IMR-90 (cell line): ENCODE data around the gene ATP11A. TPM values are rescaled to one million over a fixed set of nuclear protein-coding genes. Genes with fewer than 3 reads are reported as not detected.

Experiments
- ATAC-seq: fragments of 200-7000 bp; cut with Tn5 transposase; 2 replicates; pipeline ENCODE4 v1.9.1; 2020; ENCODE audit warnings: low read depth, mild to moderate bottlenecking, moderate library complexity
- BruUV-seq: library from RNA; stranded (reverse); fragments of 400-500 nt; replicated peaks from 2 replicates; lab custom pipeline; 2021; lab: Mats Ljungman, UMichigan
- CTCF ChIA-PET: fragments of 300-600 bp; formaldehyde crosslinking; extraction: SDS; loops from one replicate; lab custom pipeline; 2021; ENCODE audit warnings: antibody characterized with exemption; lab: Yijun Ruan, JAX
- POLR2A ChIA-PET: fragments of 300-600 bp; sonication (Branson Sonifier 250); formaldehyde crosslinking; loops from one replicate; lab custom pipeline; 2022; ENCODE audit warnings: antibody characterized with exemption; ENCODE audit not compliant: unreplicated experiment; lab: Charles Lee
- DNase-seq: peaks from one replicate; pipeline ENCODE4 v3.0.0; 2013
- H2AFZ ChIP-seq: replicated peaks from 2 replicates; pipeline ENCODE3; 2013; ENCODE audit warnings: low read length, mild to moderate bottlenecking; ENCODE audit not compliant: poor library complexity
- H2AK5ac ChIP-seq: 2 replicates; pipeline ENCODE4 v1.6.1; 2013; ENCODE audit warnings: low read depth, low read length, inconsistent platforms
- H2AK9ac ChIP-seq: replicated peaks from 2 replicates; pipeline ENCODE3; 2013; ENCODE audit warnings: mild to moderate bottlenecking, low read depth, low read length, moderate library complexity; ENCODE audit not compliant: poor library complexity
- H2BK120ac ChIP-seq: 2 replicates; pipeline ENCODE4 v1.6.1; 2013; ENCODE audit warnings: low read depth, low read length, inconsistent platforms
- H2BK15ac ChIP-seq: 3 replicates; pipeline ENCODE4 v1.6.1; 2013; ENCODE audit warnings: low read depth, low read length, inconsistent platforms
- H2BK20ac ChIP-seq: 2 replicates; pipeline ENCODE4 v1.6.1; 2013; ENCODE audit warnings: low read depth, mild to moderate bottlenecking, inconsistent platforms, low read length, moderate library complexity
- H2BK5ac ChIP-seq: 2 replicates; pipeline ENCODE4 v1.6.1; 2013; ENCODE audit warnings: mild to moderate bottlenecking, low read depth, low read length, inconsistent platforms; ENCODE audit not compliant: poor library complexity, severe bottlenecking
- H3K14ac ChIP-seq: replicated peaks from 2 replicates; pipeline ENCODE4 v1.6.1; 2013; ENCODE audit warnings: low read depth, low read length, inconsistent platforms
- H3K18ac ChIP-seq: 2 replicates; pipeline ENCODE4 v1.6.1; 2013; ENCODE audit warnings: low read depth, low read length, control low read depth
- H3K23ac ChIP-seq: 2 replicates; pipeline ENCODE4 v1.6.1; 2013; ENCODE audit warnings: low read depth, low read length, inconsistent platforms
- H3K27ac ChIP-seq: 2 replicates; pipeline ENCODE4 v1.5.1; 2013; ENCODE audit warnings: mild to moderate bottlenecking, control low read depth, low read length; ENCODE audit not compliant: insufficient read depth
- H3K27me3 ChIP-seq: 2 replicates; pipeline ENCODE4 v1.6.1; 2013; ENCODE audit warnings: low read length; ENCODE audit not compliant: control insufficient read depth, insufficient read depth
- H3K36me3 ChIP-seq: 2 replicates; pipeline ENCODE4 v1.6.1; 2013; ENCODE audit warnings: low read length, mixed read lengths; ENCODE audit not compliant: control insufficient read depth, insufficient read depth
- H3K4ac ChIP-seq: 2 replicates; pipeline ENCODE4 v1.6.1; 2013; ENCODE audit warnings: low read depth, low read length, inconsistent platforms
- H3K4me1 ChIP-seq: 2 replicates; pipeline ENCODE4 v1.6.1; 2013; ENCODE audit warnings: low read length, mixed read lengths; ENCODE audit not compliant: control insufficient read depth, insufficient read depth
- H3K4me2 ChIP-seq: 2 replicates; pipeline ENCODE4 v1.6.1; 2013; ENCODE audit warnings: low read depth, mild to moderate bottlenecking, control low read depth, low read length, moderate library complexity
- H3K4me3 ChIP-seq: 2 replicates; pipeline ENCODE4 v1.5.1; 2013; ENCODE audit warnings: low read depth, mild to moderate bottlenecking, control low read depth, low read length, moderate library complexity; ENCODE audit not compliant: insufficient read depth
- H3K56ac ChIP-seq: 2 replicates; pipeline ENCODE4 v1.6.1; 2013; ENCODE audit warnings: low read length, inconsistent platforms; ENCODE audit not compliant: insufficient read depth; ENCODE audit errors: extremely low read depth
- H3K79me1 ChIP-seq, 2 experiments: 2 replicates each; pipeline ENCODE4 v1.6.1; 2013; ENCODE audit warnings: low read length in 2 of 2, inconsistent platforms in 1 of 2, low read depth in 1 of 2
- H3K9ac ChIP-seq: 2 replicates; pipeline ENCODE4 v1.6.1; 2013; ENCODE audit warnings: low read depth, low read length, control low read depth
- H3K9me1 ChIP-seq: 2 replicates; pipeline ENCODE4 v1.6.1; 2013; ENCODE audit warnings: low read length, inconsistent platforms; ENCODE audit not compliant: insufficient read depth
- H3K9me3 ChIP-seq: 2 replicates; pipeline ENCODE4 v1.6.1; 2013; ENCODE audit warnings: low read length; ENCODE audit not compliant: control insufficient read depth, insufficient read depth
- H4K20me1 ChIP-seq: 2 replicates; pipeline ENCODE4 v1.6.1; 2013; ENCODE audit warnings: low read length, inconsistent platforms; ENCODE audit not compliant: insufficient read depth
- H4K5ac ChIP-seq: 2 replicates; pipeline ENCODE4 v1.6.1; 2013; ENCODE audit warnings: mild to moderate bottlenecking, low read depth, low read length, control low read depth
- H4K8ac ChIP-seq, 2 experiments: 2 replicates each; pipeline ENCODE4 v1.6.1; 2013; ENCODE audit warnings: low read depth in 2 of 2, low read length in 2 of 2, control low read depth in 1 of 2, inconsistent platforms in 1 of 2
- H4K91ac ChIP-seq: 2 replicates; pipeline ENCODE4 v1.6.1; 2013; ENCODE audit warnings: low read depth, low read length, inconsistent platforms; ENCODE audit not compliant: insufficient read depth
- BHLHE40 ChIP-seq: fragments of 150-350 bp; IDR thresholded peaks from 2 replicates; pipeline ENCODE4 v1.6.1; 2016; ENCODE audit warnings: mild to moderate bottlenecking, low read depth, low read length
- CEBPB ChIP-seq: IDR thresholded peaks from 2 replicates; pipeline ENCODE4 v1.6.1; 2012; ENCODE audit warnings: low read depth, low read length, improper control_type of control experiment
- MAFK ChIP-seq: IDR thresholded peaks from 2 replicates; pipeline ENCODE4 v1.6.1; 2012; ENCODE audit warnings: low read depth, low read length, improper control_type of control experiment
- MAZ ChIP-seq: IDR thresholded peaks from 2 replicates; pipeline ENCODE4 v1.6.1; 2012; ENCODE audit warnings: low read depth, mild to moderate bottlenecking, low read length, improper control_type of control experiment, moderate library complexity, borderline replicate concordance
- RCOR1 ChIP-seq: IDR thresholded peaks from 2 replicates; pipeline ENCODE4 v1.6.1; 2012; ENCODE audit warnings: mild to moderate bottlenecking, low read length, improper control_type of control experiment; ENCODE audit not compliant: insufficient replicate concordance
- USF2 ChIP-seq: fragments of 150-350 bp; IDR thresholded peaks from 2 replicates; pipeline ENCODE4 v1.6.1; 2017; ENCODE audit warnings: mild to moderate bottlenecking, antibody characterized with exemption, low read length, low read depth
- WGBS, 2 experiments: methylation state at CpG; one replicate each; pipeline versions ENCODE4 v1.1.5 to v1.1.7; 2013; ENCODE audit warnings: missing lambda C conversion rate in 2 of 2; ENCODE audit not compliant: insufficient read length in 1 of 2; ENCODE audit errors: extremely low coverage in 2 of 2; 5-methylcytosine and 5-hydroxymethylcytosine counted together
- dilution Hi-C: fragments of 300-500 bp; cut with HindIII; formaldehyde crosslinking; loops from one replicate; pipeline ENCODE4 v1.14.3; 2018; ENCODE audit warnings: low sequenced_read_pairs; ENCODE audit not compliant: unreplicated experiment
- in situ Hi-C: fragments of 300-500 bp; cut with MboI; formaldehyde crosslinking; loops from 3 replicates; pipeline ENCODE4 v1.14.3; 2019; ENCODE audit warnings: low sequenced_read_pairs, inconsistent platforms, mixed read lengths
- intact Hi-C: fragments of 100-400 bp; cut with micrococcal nuclease; formaldehyde crosslinking; loops from 2 replicates; pipeline ENCODE4 v1.10.0; 2022
- polyA plus RNA-seq, 3 experiments: library from polyadenylated mRNA; depleted of rRNA; stranded (reverse); fragments of >200 nt; gene quantifications; 2 replicates each; pipeline ENCODE4 v1.2.3, GENCODE V29; 2012; ENCODE audit warnings: low replicate concordance in 1 of 3
- total RNA-seq: library from RNA; depleted of rRNA; stranded (reverse); fragments of >200 nt; gene quantifications from 2 replicates; pipeline ENCODE4 v1.2.3, GENCODE V29; 2012

The ATP11A gene
- total and polyA plus RNA-seq, 2 of the 4 experiments (the other 2 are of a cell fraction), result 8.4 to 12.0 TPM

- no peaks in the 10 kb centered on the region for H3K27me3 ChIP-seq
- dilution Hi-C loops, result no loop called here
- no peak overlapping the region for H2BK120ac ChIP-seq
- H2AFZ ChIP-seq, result no peak overlapping the region
- H2AK5ac ChIP-seq, result no peak overlapping the region
- no peak overlapping the region for H2BK5ac ChIP-seq
- no peak overlapping the region for H4K5ac ChIP-seq
- no peak for ATAC-seq
- intact Hi-C loops, result loop anchor here (10.0 kb wide), 1 partner anchor 1403 kb away; no protein-coding TSS in a partner anchor
- H3K9ac ChIP-seq, result no peak overlapping the region
- no TSS peak for BruUV-seq
- no peak overlapping the region for H3K23ac ChIP-seq
- no peaks in the 10 kb centered on the region for H3K4me1 ChIP-seq
- in situ Hi-C loops, result loop anchor here (10.0 kb wide), 2 partner anchors 233 to 263 kb away; no protein-coding TSS in a partner anchor
- WGBS, 2 experiments, result no CpG with 5 or more reads among the region's 28 CpGs
- H2BK15ac ChIP-seq, result no peak overlapping the region
- no peak overlapping the region for H2BK20ac ChIP-seq
- no peaks in the 10 kb centered on the region; the same call in 1 of the 2 replicates for H4K20me1 ChIP-seq
- H3K14ac ChIP-seq, result no peak overlapping the region
- H3K9me1 ChIP-seq, result no peaks in the 10 kb centered on the region
- ChIA-PET POLR2A (no interaction called here), CTCF (no interaction called here)
- H3K4me2 ChIP-seq, result no peak overlapping the region
- peak overlapping the region; percentile 24 for H2AK9ac ChIP-seq
- no peak overlapping the region for H3K27ac ChIP-seq
- no peak overlapping the region for H4K8ac ChIP-seq
- no peak overlapping the region for H4K91ac ChIP-seq
- no peaks in the 10 kb centered on the region for H3K79me1 ChIP-seq
- H3K4ac ChIP-seq, result no peak overlapping the region
- no peaks in the 10 kb centered on the region for H3K9me3 ChIP-seq
- no peak overlapping the region for H3K4me3 ChIP-seq
- no peak for TF ChIP-seq MAZ
- no peak for TF ChIP-seq USF2
- TF ChIP-seq CEBPB, result no peak
- TF ChIP-seq MAFK, result no peak
- no peak for TF ChIP-seq RCOR1
- no peak for TF ChIP-seq BHLHE40
- no peak for DNase-seq
- H3K36me3 ChIP-seq, result peaks cover 29% of the 10 kb centered on the region
- no peak overlapping the region for H3K56ac ChIP-seq
- H3K18ac ChIP-seq, result no peak overlapping the region
Observed at GRCh38 chr13:112877976-112878955, 188.4 kb downstream of the ATP11A start.
